Measurements from ENCODE around the gene NMT1. TPM values are rescaled to one million over a fixed set of nuclear protein-coding genes. Genes with fewer than 3 reads are reported as not detected.

NMT1 gene
- total RNA-seq, 2 donors from 2014 or later, result 44.6 to 52.7 TPM

- Histone ChIP-seq H3K9me3 (no peaks in the 10 kb centered on the region), H3K27ac (peak overlapping the region; percentile 95 to 98), H3K4me3 (peak overlapping the region; percentile 75 to 88), H3K36me3 (no peaks in the 10 kb centered on the region), H3K4me1 (peaks cover 0 to 64% of the 10 kb centered on the region in 2 donors), H3K27me3 (no peaks in the 10 kb centered on the region)
- TF ChIP-seq, protein P1, sequence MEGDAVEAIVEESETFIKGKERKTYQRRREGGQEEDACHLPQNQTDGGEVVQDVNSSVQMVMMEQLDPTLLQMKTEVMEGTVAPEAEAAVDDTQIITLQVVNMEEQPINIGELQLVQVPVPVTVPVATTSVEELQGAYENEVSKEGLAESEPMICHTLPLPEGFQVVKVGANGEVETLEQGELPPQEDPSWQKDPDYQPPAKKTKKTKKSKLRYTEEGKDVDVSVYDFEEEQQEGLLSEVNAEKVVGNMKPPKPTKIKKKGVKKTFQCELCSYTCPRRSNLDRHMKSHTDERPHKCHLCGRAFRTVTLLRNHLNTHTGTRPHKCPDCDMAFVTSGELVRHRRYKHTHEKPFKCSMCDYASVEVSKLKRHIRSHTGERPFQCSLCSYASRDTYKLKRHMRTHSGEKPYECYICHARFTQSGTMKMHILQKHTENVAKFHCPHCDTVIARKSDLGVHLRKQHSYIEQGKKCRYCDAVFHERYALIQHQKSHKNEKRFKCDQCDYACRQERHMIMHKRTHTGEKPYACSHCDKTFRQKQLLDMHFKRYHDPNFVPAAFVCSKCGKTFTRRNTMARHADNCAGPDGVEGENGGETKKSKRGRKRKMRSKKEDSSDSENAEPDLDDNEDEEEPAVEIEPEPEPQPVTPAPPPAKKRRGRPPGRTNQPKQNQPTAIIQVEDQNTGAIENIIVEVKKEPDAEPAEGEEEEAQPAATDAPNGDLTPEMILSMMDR (IDR thresholded peaks at IDR 0.05), result peak; percentile 90 to 97
- no peak for DNase-seq (ENCODE audit: low spot score)
Measured at GRCh38 chr17:45131616-45132319, 70.7 kb downstream of the NMT1 start.

GRCh38 chr17:45132320-45132571, 71.1 kb downstream of the NMT1 start, which contains the start of gene PLCD3:
Gene PLCD3 (minus strand): TSS chr17:45132515. CDS start chr17:45132410, 105 bp downstream.
- no peak for DNase-seq (ENCODE audit: low spot score)
- Histone ChIP-seq H3K27me3 (no peaks in the 10 kb centered on the region), H3K4me3 (peak within 1 kb of the TSS; percentile 75 to 88), H3K36me3 (no peaks in the 10 kb centered on the region), H3K27ac (peak within 1 kb of the TSS; percentile 95 to 98), H3K9me3 (no peaks in the 10 kb centered on the region), H3K4me1 (peaks cover 0 to 64% of the 10 kb centered on the region in 2 donors)
- TF ChIP-seq, protein P1 (IDR thresholded peaks at IDR 0.05), result no peak

DNA sequence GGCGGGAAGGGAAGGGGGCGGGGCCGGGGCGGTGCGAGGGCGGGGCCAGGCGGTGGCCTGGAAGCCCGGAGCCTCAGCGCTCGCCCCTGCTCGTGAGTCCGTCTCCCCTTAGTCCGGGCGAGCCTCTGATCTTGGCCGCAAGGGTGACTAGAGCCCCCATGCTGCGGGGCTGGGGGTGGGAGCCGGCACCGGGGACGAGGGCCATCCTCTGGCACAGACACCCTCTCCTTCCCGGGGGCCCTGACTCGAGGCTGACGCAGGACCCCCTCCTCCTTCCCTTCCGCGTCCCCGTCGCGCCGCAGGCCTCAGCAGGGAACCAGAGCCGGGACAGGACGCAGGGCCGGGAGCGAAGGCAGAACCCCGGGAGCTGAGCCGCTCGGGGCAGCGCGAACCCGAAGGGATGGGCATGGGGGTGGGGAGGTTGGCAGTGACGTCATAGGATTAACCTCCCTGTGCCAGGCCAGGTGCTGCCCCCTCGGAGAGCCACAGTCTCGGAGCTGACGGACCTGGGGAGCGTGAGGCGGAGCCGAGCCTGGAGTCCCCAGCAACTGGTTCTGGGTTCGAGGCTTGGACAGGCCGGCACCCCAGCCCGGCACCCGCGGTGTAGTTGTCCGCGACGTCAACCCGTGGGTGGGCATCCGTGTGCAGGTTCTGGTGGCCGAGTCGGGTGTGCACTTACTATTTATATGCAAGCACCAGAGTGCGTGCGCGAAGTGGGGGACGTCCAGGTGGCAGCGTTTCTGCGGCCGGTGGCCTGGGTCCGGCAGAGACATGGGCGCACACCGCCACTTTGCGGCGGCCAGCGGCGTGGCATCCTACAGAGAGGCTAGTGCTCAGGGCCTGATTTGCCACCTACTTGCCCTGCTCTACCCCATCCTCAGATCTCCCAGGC, 71.7 kb downstream of the NMT1 start:
- Histone ChIP-seq H3K4me3 (peak overlapping the region; percentile 75 to 88), H3K36me3 (no peaks in the 10 kb centered on the region), H3K27ac (peak overlapping the region; percentile 95 to 98), H3K27me3 (no peaks in the 10 kb centered on the region), H3K4me1 (peaks cover 0 to 58% of the 10 kb centered on the region in 2 donors), H3K9me3 (no peaks in the 10 kb centered on the region)
- TF ChIP-seq, protein P1 (IDR thresholded peaks at IDR 0.05), result peak; percentile 73 to 83
- peak; percentile 88 for DNase-seq (ENCODE audit: low spot score)

GRCh38 chr17:45135192-45135977, 74.3 kb downstream of the NMT1 start, which contains the start of gene ACBD4:
Gene ACBD4 (plus strand): TSS chr17:45135687. CDS start chr17:45136145, 458 bp downstream.
- Histone ChIP-seq H3K27me3 (no peaks in the 10 kb centered on the region), H3K27ac (peak within 1 kb of the TSS; percentile 76 to 84), H3K9me3 (no peaks in the 10 kb centered on the region), H3K36me3 (no peaks in the 10 kb centered on the region), H3K4me3 (peak within 1 kb of the TSS; percentile 58 to 73), H3K4me1 (peaks cover 0 to 32% of the 10 kb centered on the region in 2 donors)
- TF ChIP-seq, protein P1 (IDR thresholded peaks at IDR 0.05), result peak; percentile 99
- peak; percentile 99 for DNase-seq (ENCODE audit: low spot score)

DNA sequence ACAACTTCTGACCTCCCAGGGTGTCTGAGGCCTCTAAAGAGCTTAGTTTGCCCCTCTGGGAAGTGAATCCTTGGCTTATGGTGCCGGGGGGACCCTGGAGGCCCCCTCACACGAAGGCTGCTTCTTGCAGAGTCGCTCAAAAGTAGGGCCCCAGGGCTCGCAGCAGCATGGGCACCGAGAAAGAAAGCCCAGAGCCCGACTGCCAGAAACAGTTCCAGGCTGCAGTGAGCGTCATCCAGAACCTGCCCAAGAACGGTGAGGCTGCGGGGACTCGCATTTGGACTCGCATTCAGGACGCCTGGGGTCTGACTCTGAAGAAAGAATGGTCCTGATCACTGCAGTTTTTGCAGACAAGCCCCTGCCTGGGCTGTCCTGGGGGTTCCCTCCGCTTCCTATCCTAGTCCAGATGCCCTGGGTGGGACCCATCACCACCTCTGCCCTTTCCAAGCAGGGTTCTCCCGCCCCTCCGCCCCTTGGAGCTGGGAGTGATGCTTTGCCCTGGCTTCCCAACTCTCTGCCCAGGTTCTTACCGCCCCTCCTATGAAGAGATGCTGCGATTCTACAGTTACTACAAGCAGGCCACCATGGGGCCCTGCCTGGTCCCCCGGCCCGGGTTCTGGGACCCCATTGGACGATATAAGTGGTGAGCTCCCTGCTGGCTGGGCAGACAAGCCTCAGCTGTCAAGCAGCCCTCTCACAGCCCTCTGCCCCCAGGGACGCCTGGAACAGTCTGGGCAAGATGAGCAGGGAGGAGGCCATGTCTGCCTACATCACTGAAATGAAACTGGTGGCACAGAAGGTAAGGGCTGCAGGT, 75.1 kb downstream of the NMT1 start:
- DNase-seq (ENCODE audit: low spot score), result no peak
- Histone ChIP-seq H3K27me3 (no peaks in the 10 kb centered on the region), H3K9me3 (no peaks in the 10 kb centered on the region), H3K4me3 (peak overlapping the region; percentile 58 to 73), H3K27ac (peak overlapping the region; percentile 76 to 84), H3K36me3 (no peaks in the 10 kb centered on the region), H3K4me1 (peaks cover 0 to 24% of the 10 kb centered on the region in 2 donors)
- TF ChIP-seq, protein P1 (IDR thresholded peaks at IDR 0.05), result no peak
